Measurements from ENCODE around the gene KSR1. TPM values are rescaled to one million over a fixed set of nuclear protein-coding genes. Genes with fewer than 3 reads are reported as not detected.
"Not testable (repeated sequence)": the region's sequence is repeated elsewhere in the genome, so short reads cannot be mapped to it uniquely, and the experiment has no call there.

Gene KSR1
- total RNA-seq, 1 donor from 2014 or later, result 114 TPM

DNA sequence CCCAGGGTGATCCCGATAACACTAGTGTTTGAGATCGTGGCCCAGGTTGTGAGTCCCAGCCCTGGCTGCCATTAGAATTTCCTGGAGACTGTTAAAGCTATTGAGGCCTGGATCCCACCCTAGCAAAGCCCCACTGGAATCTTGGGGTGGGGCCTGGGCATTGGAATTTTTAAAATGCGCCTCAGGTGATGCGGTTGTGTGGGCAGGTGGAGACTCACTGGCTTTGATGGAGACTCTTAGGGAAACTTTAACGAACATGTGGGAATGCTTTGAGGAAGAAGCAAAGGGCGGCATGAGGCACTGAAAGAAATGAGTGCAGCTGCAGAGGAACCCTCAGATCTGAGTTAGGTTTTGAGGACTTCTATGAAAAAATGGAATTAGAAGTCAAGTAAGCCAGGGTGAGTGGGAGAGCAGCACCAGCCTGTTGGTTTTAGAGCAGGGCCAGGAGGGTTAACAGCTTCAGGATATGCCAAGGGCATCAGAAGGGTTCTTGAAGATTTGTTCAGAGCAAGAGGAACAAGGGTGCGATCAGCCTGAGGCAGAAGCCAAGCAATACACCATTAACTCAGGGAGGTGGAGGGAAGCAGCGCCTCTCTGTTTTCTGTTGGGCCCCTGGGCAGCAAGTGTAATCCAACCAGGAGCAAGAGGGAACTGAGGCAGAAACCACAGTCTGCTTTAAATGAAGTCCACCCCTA, 42.5 kb downstream of the KSR1 start:
- intact Hi-C loops (cut with micrococcal nuclease), result no loop called here
- CTCF ChIA-PET, result no interaction called here
- DNase-seq (no peak), ATAC-seq (ENCODE audit: low read depth) (no peak)
- Mint-ChIP-seq H3K4me1 (peaks cover 38% of the 10 kb centered on the region), H3K27ac (no peak overlapping the region), H3K36me3 (ENCODE audit: low read depth) (peaks cover 25% of the 10 kb centered on the region), H3K4me3 (no peak overlapping the region), H3K27me3 (no peaks in the 10 kb centered on the region), H3K9me3 (peaks cover 10% of the 10 kb centered on the region)
- TF ChIP-seq, protein P1, sequence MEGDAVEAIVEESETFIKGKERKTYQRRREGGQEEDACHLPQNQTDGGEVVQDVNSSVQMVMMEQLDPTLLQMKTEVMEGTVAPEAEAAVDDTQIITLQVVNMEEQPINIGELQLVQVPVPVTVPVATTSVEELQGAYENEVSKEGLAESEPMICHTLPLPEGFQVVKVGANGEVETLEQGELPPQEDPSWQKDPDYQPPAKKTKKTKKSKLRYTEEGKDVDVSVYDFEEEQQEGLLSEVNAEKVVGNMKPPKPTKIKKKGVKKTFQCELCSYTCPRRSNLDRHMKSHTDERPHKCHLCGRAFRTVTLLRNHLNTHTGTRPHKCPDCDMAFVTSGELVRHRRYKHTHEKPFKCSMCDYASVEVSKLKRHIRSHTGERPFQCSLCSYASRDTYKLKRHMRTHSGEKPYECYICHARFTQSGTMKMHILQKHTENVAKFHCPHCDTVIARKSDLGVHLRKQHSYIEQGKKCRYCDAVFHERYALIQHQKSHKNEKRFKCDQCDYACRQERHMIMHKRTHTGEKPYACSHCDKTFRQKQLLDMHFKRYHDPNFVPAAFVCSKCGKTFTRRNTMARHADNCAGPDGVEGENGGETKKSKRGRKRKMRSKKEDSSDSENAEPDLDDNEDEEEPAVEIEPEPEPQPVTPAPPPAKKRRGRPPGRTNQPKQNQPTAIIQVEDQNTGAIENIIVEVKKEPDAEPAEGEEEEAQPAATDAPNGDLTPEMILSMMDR (IDR thresholded peaks at IDR 0.05), result no peak
- POLR2A ChIA-PET, result interaction anchor here (0.6 kb wide), 1 partner anchor 44 kb away, joined by 3 read pairs; no protein-coding TSS in a partner anchor

DNA sequence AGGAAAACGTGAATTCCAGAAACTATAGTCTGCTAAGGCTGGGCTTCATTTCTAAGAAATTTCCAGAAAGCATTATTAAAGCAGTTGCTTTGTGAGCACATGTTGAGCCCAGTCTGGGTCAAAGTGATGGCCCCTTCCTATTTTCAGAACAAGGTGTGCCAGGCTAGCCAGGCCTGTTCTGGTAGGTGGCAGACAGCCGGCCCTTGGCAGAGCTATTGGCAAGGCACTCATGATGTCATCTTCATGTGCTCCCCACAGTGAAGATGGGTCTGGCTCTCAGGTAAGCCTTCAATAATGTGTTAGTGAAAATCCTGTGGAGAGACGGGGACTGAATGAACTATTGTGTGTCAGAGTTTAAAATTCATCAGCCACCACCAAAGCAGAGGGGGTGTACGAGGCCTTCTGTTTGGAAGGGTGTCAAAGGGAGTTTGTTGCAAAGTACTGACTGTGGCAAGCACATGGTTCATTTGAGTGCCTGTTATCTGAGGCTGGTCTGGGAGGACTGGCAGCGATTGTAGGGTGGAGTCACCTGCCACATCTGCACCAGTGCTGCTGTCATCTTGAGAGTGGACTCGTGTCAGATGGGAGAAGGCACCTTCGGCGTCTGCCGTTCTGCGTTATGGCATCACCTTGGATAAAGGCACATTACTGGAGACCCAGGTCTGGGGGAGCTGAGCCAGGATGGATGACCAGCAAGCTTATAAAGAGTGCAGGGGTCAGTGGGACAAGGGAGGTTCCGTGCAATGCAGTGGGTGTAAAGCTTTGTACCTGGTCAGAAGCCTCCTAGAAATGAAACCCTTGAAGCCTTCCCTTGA, 43.4 kb downstream of the KSR1 start:
- peaks cover 41% of the 10 kb centered on the region for H3K4me1 Mint-ChIP-seq
- intact Hi-C loops (cut with micrococcal nuclease), result no loop called here
- H3K36me3 Mint-ChIP-seq (ENCODE audit: low read depth), result peaks cover 25% of the 10 kb centered on the region
- TF ChIP-seq, protein P1 (IDR thresholded peaks at IDR 0.05), result no peak
- CTCF ChIA-PET, result no interaction called here
- peaks cover 10% of the 10 kb centered on the region for H3K9me3 Mint-ChIP-seq
- H3K27ac Mint-ChIP-seq, result no peak overlapping the region
- H3K27me3 Mint-ChIP-seq, result no peaks in the 10 kb centered on the region
- POLR2A ChIA-PET, result interaction anchor here (1.5 kb wide), 1 partner anchor 26 kb away, joined by 6 read pairs; no protein-coding TSS in a partner anchor
- ATAC-seq (ENCODE audit: low read depth) (no peak), DNase-seq (no peak)
- H3K4me3 Mint-ChIP-seq, result no peak overlapping the region

DNA sequence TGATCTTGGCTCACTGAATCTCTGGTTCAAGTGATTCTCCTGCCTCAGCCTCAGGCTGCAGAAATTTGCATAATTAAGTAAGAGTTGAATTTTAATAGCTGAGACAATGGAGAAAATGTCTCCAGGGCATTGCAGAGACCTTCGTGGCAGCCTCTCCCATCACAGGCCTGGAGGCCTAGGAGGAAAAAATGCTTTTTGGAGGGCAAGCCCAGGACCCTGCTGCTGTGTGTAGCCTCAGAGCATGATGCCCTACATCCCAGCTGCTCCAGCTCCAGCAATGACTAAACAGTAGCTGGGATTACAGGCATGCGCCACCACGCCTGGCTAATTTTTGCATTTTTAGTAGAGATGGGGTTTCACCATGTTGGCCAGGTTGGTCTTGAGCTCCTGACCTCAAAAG, 45.1 kb downstream of the KSR1 start:
- H3K27ac Mint-ChIP-seq; H3K27me3 Mint-ChIP-seq; H3K4me3 Mint-ChIP-seq; ATAC-seq (ENCODE audit: low read depth); intact Hi-C loops (cut with micrococcal nuclease); H3K9me3 Mint-ChIP-seq; CTCF ChIA-PET; DNase-seq: not testable (repeated sequence)
- POLR2A ChIA-PET, result interaction anchor here (0.6 kb wide), 2 partner anchors 9 to 750 kb away, joined by 4 to 5 read pairs; no protein-coding TSS in a partner anchor
- peaks cover 25% of the 10 kb centered on the region for H3K36me3 Mint-ChIP-seq (ENCODE audit: low read depth)
- peaks cover 42% of the 10 kb centered on the region for H3K4me1 Mint-ChIP-seq

DNA sequence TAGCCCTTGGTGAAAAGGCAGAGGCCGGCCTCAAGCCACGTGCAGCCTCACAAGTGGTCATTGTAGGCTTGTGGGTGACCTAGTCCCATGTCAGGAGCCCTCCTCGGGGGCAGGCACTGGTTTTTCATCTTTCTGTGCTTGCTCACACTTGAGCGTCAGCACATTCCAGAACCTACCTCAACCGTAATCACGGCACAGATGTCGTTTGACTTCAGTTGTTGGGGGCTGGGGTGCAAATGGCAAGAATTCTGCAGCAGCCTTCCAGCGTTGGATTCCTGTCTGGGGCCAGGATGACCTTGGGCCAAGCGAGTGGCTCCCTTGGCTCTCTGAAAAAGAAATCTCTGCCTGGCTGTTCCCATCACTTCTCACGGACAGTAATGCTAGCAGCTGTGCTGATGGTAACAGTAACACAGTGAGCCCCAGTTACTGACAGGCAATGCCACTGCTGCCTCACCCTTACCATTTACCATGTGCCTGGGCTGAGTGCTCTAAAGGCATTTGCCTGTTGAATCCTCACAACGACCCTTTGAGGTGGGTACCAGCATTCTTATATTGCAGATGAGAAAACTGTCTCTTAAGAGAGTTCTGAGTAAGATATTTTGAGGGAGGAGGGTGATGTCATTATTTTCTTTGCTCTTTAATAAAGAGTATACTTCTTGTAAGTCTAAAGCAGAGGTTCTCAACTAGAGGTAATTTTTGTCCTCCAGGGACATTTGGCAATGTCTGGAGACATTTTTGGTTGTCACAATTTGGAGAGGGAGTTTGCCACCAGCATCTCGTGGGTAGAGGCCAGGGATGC, 46.5 kb downstream of the KSR1 start:
- TF ChIP-seq, protein P1 (IDR thresholded peaks at IDR 0.05), result no peak
- ChIA-PET POLR2A (no interaction called here), CTCF (no interaction called here)
- intact Hi-C loops (cut with micrococcal nuclease), result no loop called here
- Mint-ChIP-seq H3K36me3 (ENCODE audit: low read depth) (peaks cover 25% of the 10 kb centered on the region), H3K27ac (no peak overlapping the region), H3K4me1 (peaks cover 42% of the 10 kb centered on the region), H3K9me3 (peaks cover 10% of the 10 kb centered on the region), H3K27me3 (no peaks in the 10 kb centered on the region), H3K4me3 (no peak overlapping the region)
- DNase-seq (no peak), ATAC-seq (ENCODE audit: low read depth) (no peak)

DNA sequence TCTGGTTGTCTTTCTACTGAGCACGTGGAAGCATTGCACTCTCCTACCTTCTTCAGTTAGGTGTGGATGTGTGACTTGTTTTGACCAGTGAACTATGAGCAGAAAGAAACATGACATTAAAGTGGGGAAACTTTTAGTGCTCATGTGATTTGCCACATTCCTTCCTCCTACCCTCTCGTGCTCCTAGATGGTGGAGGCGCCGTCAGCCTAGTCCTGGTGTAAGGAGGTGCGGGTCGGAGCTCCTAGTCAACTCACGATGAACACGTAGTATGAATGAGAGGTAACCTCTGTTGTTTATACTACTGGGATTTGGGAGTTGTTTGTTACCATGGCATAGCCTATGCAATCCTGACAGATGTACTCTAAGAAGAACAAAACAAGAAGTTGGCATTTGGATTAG, 47.4 kb downstream of the KSR1 start:
- TF ChIP-seq, protein P1 (IDR thresholded peaks at IDR 0.05), result no peak
- Mint-ChIP-seq H3K36me3 (ENCODE audit: low read depth) (peaks cover 25% of the 10 kb centered on the region), H3K4me1 (peaks cover 47% of the 10 kb centered on the region), H3K9me3 (peaks cover 10% of the 10 kb centered on the region), H3K27ac (peak overlapping the region; percentile 59), H3K4me3 (no peak overlapping the region), H3K27me3 (no peaks in the 10 kb centered on the region)
- DNase-seq, result no peak
- ChIA-PET POLR2A (no interaction called here), CTCF (no interaction called here)
- intact Hi-C loops (cut with micrococcal nuclease), result no loop called here
- ATAC-seq (ENCODE audit: low read depth), result no peak
